Activated naive CD4-positive, alpha-beta T cell treated with anti-CD3 and anti-CD28 coated beads, Interleukin-2, amount 50 U/mL, for 24 hours (primary cell): ENCODE results near the gene IL21R.
"Not testable (repeated sequence)": the region's sequence is repeated elsewhere in the genome, so short reads cannot be mapped to it uniquely, and the experiment has no call there.

Source experiments
- H3K27ac Mint-ChIP-seq: one replicate; pipeline ENCODE4 v1.8.0; 2021; ENCODE audit warnings: mild to moderate bottlenecking, mixed read lengths
- H3K27me3 Mint-ChIP-seq: one replicate; pipeline ENCODE4 v1.8.0; 2021; ENCODE audit warnings: mixed read lengths
- H3K36me3 Mint-ChIP-seq: one replicate; pipeline ENCODE4 v1.8.0; 2021; ENCODE audit warnings: mixed read lengths
- H3K4me1 Mint-ChIP-seq: one replicate; pipeline ENCODE4 v1.8.0; 2021; ENCODE audit warnings: mixed read lengths
- H3K4me3 Mint-ChIP-seq: one replicate; pipeline ENCODE4 v1.8.0; 2021; ENCODE audit warnings: mild to moderate bottlenecking, mixed read lengths
- H3K9me3 Mint-ChIP-seq: one replicate; pipeline ENCODE4 v1.8.0; 2021; ENCODE audit warnings: mixed read lengths

IL21R gene

GRCh38 chr16:27404163-27404823 is 2.3 kb downstream of the IL21R start:
- H3K27ac Mint-ChIP-seq: peak overlapping the region; percentile 99
- H3K9me3 Mint-ChIP-seq: no peaks in the 10 kb centered on the region
- H3K27me3 Mint-ChIP-seq: no peaks in the 10 kb centered on the region
- H3K36me3 Mint-ChIP-seq: peaks cover 40% of the 10 kb centered on the region
- peak overlapping the region; percentile 99 for H3K4me3 Mint-ChIP-seq
- H3K4me1 Mint-ChIP-seq: peaks cover 66% of the 10 kb centered on the region

DNA sequence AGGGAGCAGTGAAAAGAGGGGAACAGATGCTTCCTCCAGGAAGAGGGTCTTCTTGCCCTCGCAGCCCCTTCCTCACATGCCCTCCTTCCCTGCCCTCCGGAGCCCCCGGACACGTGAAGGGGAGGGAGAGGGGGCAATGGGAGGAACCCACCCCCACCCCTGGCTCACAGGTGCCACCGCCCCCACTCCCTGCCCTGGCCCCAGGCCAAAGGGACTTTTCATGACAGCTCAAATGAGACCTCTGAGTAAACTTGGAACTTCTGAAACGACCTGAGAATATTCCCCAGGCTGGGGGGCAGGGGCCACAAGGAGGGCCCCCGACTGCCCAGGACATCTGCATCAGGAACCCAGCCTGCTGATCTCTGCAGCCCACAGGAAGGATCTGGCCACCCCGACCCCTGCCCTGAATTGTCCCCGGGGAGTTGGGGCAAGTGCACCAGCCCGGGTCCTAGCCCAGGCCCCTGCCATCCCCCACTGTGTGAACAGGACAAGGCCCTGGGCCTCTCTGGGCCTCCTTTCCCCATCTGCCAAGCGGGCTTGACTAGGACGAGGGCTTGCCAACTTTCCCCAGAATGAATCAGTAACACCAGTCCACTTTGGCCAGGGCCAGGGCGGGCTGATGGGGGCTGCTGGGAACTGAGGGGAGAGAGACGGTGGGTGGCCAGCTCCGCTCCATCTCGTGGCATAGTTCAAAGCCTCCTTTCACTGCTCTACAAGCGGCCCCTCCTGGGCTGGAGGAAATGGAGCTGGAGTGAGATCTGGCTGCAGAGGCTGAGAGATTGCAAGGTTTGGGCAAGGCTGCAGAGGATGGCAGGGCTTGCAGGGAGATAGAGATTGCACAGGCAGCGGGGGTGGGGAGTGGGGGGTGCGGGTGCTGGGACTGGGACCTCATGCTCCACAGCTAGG is 3.8 kb downstream of the IL21R start:
- H3K27me3 Mint-ChIP-seq: no peaks in the 10 kb centered on the region
- no peaks in the 10 kb centered on the region for H3K9me3 Mint-ChIP-seq
- H3K4me3 Mint-ChIP-seq: peak overlapping the region; percentile 99
- H3K36me3 Mint-ChIP-seq: peaks cover 48% of the 10 kb centered on the region
- H3K4me1 Mint-ChIP-seq: peaks cover 65% of the 10 kb centered on the region
- peak overlapping the region; percentile 87 for H3K27ac Mint-ChIP-seq

DNA sequence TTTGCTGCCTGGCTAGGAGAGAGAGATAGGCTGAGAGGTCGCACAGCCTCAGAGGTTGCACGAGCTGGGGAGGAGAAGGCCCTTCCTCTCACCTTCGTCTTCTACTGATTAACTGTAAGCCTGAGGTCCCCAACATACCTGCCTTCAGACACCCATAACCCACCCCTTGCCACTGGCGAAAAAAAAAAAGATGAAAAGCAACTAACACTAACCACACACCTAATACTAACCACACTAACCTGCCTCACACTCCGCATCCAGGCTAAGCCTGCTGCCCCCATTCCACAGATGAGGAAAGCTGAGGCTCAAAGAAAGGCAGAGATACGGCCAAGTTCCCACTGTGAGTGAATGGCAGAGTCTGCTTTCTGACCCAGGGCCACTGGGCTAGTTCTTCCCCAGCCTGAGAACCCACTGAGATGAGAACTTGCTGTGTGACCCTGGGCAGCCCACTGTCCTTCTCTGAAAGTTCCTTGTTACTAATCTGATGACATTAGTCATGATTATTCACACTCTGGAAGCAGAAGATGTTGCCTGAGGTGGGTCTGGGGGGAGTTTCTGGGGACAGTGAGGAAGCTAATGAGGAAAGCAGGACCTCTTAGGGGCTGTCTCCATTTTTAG is 4.6 kb downstream of the IL21R start:
- peak overlapping the region; percentile 99 for H3K4me3 Mint-ChIP-seq
- H3K4me1 Mint-ChIP-seq: peaks cover 65% of the 10 kb centered on the region
- H3K9me3 Mint-ChIP-seq: no peaks in the 10 kb centered on the region
- peaks cover 51% of the 10 kb centered on the region for H3K36me3 Mint-ChIP-seq
- H3K27ac Mint-ChIP-seq: peak overlapping the region; percentile 87
- H3K27me3 Mint-ChIP-seq: no peaks in the 10 kb centered on the region

GRCh38 chr16:27407133-27407532 is 5.2 kb downstream of the IL21R start:
- Mint-ChIP-seq H3K4me1 (peaks cover 65% of the 10 kb centered on the region), H3K4me3 (peak overlapping the region; percentile 99), H3K9me3 (peaks cover 4% of the 10 kb centered on the region), H3K27me3 (no peaks in the 10 kb centered on the region), H3K27ac (peak overlapping the region; percentile 87), H3K36me3 (peaks cover 56% of the 10 kb centered on the region)

- no peaks in the 10 kb centered on the region for H3K27me3 Mint-ChIP-seq
- H3K4me1 Mint-ChIP-seq: peaks cover 74% of the 10 kb centered on the region
- peak overlapping the region; percentile 99 for H3K4me3 Mint-ChIP-seq
- peaks cover 11% of the 10 kb centered on the region for H3K9me3 Mint-ChIP-seq
- peaks cover 57% of the 10 kb centered on the region for H3K36me3 Mint-ChIP-seq
- H3K27ac Mint-ChIP-seq: peak overlapping the region; percentile 98
These were observed 6.1 kb downstream of the IL21R start for GRCh38 chr16:27408012-27408601.

- peaks cover 79% of the 10 kb centered on the region for H3K4me1 Mint-ChIP-seq
- peaks cover 57% of the 10 kb centered on the region for H3K36me3 Mint-ChIP-seq
These were observed 6.6 kb downstream of the IL21R start for GRCh38 chr16:27408602-27409031.

GRCh38 chr16:27409958-27410357 is 8.0 kb downstream of the IL21R start:
- Mint-ChIP-seq H3K9me3 (peaks cover 11% of the 10 kb centered on the region), H3K36me3 (peaks cover 56% of the 10 kb centered on the region), H3K4me1 (peaks cover 87% of the 10 kb centered on the region), H3K27ac (peak overlapping the region; percentile 89), H3K4me3 (peak overlapping the region; percentile 81)
- not testable (repeated sequence) for H3K27me3 Mint-ChIP-seq

More at GRCh38 chr16:27408602-27409031, 6.6 kb downstream of the IL21R start:
- no peaks in the 10 kb centered on the region for H3K27me3 Mint-ChIP-seq
- peaks cover 11% of the 10 kb centered on the region for H3K9me3 Mint-ChIP-seq
- H3K4me3 Mint-ChIP-seq: peak overlapping the region; percentile 99
- peak overlapping the region; percentile 98 for H3K27ac Mint-ChIP-seq

DNA sequence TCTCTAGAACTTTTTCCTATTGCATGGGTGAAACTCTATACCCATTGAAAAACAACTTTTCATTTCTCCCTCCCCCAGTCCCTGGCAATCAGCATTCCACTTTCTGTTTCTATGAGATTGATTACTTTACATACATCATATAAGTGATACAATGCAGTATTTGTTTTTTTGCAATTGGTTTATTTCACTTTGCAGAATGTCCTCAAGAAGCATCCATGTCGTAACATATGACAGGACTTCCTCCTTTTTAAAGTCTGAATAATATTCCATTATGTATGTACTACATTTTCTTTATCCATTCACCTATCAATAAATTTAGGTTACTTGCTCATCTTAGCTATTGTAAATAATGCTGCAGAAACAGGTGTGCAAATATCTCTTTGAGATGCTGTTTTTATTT is 8.8 kb downstream of the IL21R start:
- Mint-ChIP-seq H3K9me3 (peaks cover 11% of the 10 kb centered on the region), H3K4me1 (peaks cover 93% of the 10 kb centered on the region), H3K27me3 (no peaks in the 10 kb centered on the region), H3K4me3 (peak overlapping the region; percentile 81), H3K27ac (peak overlapping the region; percentile 89), H3K36me3 (peaks cover 61% of the 10 kb centered on the region)

GRCh38 chr16:27413956-27414355 is 12.0 kb downstream of the IL21R start:
- Mint-ChIP-seq H3K4me3 (peak overlapping the region; percentile 27), H3K9me3 (peaks cover 11% of the 10 kb centered on the region), H3K27ac (no peak overlapping the region)

DNA sequence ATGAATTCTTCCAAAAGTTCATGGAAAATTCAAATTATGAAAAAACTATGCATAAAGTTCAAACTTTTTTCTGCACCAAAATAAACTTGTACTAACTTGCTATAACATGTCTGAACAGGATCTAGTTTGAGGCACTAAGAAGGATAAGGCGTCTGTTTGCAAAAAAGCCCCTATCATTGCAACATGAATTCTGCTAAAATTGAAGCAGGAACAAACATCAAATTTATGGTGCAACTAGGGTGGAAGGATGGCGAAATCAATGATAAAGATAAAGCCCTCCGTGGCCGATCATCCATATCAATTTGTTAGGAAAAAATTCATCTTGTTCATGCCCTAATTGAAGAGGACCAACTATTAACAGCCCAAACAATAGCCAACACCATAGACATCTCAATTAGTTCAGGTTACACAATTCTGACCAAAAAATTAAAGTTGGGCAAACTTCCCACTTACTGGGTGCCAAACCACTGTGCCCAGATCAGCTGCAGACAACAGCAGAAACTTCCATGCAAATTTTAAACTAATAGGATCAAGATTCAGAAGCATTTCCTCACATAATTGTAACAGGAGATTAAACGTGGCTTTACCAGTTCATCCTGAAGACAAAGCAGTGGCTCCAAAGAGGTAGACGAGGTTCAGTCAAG is 12.9 kb downstream of the IL21R start:
- Mint-ChIP-seq H3K4me1 (peaks cover 70% of the 10 kb centered on the region), H3K9me3 (peaks cover 11% of the 10 kb centered on the region), H3K27me3 (no peaks in the 10 kb centered on the region), H3K27ac (peak overlapping the region; percentile 43), H3K36me3 (peaks cover 54% of the 10 kb centered on the region), H3K4me3 (peak overlapping the region; percentile 60)

More at GRCh38 chr16:27413956-27414355, 12.0 kb downstream of the IL21R start:
- no peaks in the 10 kb centered on the region for H3K27me3 Mint-ChIP-seq
- H3K36me3 Mint-ChIP-seq: peaks cover 55% of the 10 kb centered on the region
- peaks cover 77% of the 10 kb centered on the region for H3K4me1 Mint-ChIP-seq

- peaks cover 59% of the 10 kb centered on the region for H3K36me3 Mint-ChIP-seq
- H3K27me3 Mint-ChIP-seq: no peaks in the 10 kb centered on the region
- peaks cover 15% of the 10 kb centered on the region for H3K9me3 Mint-ChIP-seq
- peak overlapping the region; percentile 85 for H3K27ac Mint-ChIP-seq
- peaks cover 62% of the 10 kb centered on the region for H3K4me1 Mint-ChIP-seq
- H3K4me3 Mint-ChIP-seq: peak overlapping the region; percentile 61
These were observed 15.2 kb downstream of the IL21R start for GRCh38 chr16:27417047-27417671.

DNA sequence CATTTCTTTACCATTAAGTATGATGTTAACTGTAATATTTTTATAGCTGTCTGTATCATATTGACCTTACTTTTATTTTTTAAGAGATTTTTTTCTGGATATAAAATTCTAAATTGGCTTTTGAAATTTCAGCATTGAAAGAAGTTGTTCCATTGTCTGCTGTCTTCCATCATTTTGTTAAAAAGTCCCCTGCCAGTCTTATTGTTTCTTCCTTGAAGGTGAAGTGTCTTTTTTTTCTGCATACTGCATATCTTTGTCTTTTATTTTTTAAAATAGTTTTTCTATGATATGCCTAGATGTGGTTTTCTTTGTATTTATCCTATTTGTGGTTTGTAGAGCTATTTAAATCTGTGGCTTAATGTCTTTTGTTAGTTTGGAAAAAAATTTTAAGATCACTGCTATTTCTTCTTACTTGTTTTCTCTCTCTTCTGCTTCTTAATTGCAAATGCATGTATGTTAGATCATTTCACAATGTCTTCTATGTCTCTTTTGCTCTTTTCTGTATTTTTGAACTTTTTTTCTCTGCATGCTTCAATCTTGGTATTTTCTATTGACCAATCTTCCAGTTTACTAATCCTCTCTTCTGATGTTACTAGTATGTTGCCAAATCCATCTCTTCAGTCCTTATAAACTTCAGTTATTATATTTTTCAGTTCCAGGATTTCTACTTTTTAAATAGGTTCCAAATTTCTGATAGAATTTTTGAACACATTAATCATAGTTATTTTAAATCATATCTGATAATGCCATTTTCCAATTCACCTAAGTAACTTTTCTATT is 20.2 kb downstream of the IL21R start:
- Mint-ChIP-seq H3K27me3 (no peaks in the 10 kb centered on the region), H3K9me3 (peaks cover 12% of the 10 kb centered on the region), H3K36me3 (peaks cover 49% of the 10 kb centered on the region), H3K4me1 (peaks cover 53% of the 10 kb centered on the region), H3K27ac (no peak overlapping the region), H3K4me3 (peak overlapping the region; percentile 26)

DNA sequence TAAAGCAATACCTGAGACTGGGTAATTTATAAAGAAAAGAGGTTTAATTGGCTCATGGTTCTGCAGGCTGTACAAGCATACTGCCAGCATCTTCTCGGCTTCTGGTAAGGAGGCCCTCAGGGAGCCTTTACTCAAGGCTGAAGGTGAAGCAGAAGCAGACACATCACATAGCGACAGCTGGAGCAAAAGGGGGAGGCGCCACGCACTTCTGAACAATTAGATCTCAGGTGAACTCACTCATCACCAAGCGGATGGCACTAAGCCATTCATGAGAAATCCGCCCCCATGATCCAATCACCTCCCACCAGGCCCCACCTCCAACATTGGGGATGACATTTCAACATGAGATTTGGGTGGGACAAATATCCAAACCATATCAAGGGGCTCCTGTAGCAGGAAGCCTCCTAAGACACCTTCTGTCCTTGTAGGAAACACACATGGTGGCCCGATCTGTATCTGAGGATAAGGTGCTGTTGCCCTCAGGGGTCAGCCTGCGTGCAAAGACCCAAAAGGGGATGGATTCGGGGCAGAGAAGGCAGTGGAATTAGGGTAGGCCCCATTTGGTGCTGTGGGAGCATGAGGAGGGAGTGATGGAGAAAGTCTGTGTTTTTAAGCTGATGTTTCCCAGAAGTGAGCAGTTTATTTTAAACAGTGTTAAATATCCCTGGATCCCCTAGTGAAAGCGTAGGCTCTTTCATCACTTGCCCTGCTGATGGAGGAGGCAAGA is 23.0 kb downstream of the IL21R start:
- H3K27me3 Mint-ChIP-seq: no peaks in the 10 kb centered on the region
- peak overlapping the region; percentile 79 for H3K27ac Mint-ChIP-seq
- no peak overlapping the region for H3K4me3 Mint-ChIP-seq
- peaks cover 47% of the 10 kb centered on the region for H3K36me3 Mint-ChIP-seq
- peaks cover 12% of the 10 kb centered on the region for H3K9me3 Mint-ChIP-seq
- H3K4me1 Mint-ChIP-seq: peaks cover 66% of the 10 kb centered on the region
